Osteocyte (in vitro differentiated cells): ENCODE measurements around the gene SCNN1G. TPM values are rescaled to one million over a fixed set of nuclear protein-coding genes. Genes with fewer than 3 reads are reported as not detected.
"Not testable (repeated sequence)": the region's sequence is repeated elsewhere in the genome, so short reads cannot be mapped to it uniquely, and the experiment has no call there.

Experiments
- DNase-seq: peaks from one replicate; pipeline ENCODE4 v3.0.0; 2021; ENCODE audit warnings: mixed read lengths; ENCODE audit not compliant: unreplicated experiment; ENCODE audit errors: extremely low spot score
- H3K27ac Mint-ChIP-seq: one replicate; pipeline ENCODE4 v1.8.0; 2021; ENCODE audit warnings: mild to moderate bottlenecking, mixed read lengths; ENCODE audit not compliant: unreplicated experiment
- H3K27me3 Mint-ChIP-seq: one replicate; pipeline ENCODE4 v1.8.0; 2021; ENCODE audit warnings: mixed read lengths; ENCODE audit not compliant: unreplicated experiment
- H3K36me3 Mint-ChIP-seq: one replicate; pipeline ENCODE4 v1.8.0; 2021; ENCODE audit warnings: mixed read lengths; ENCODE audit not compliant: unreplicated experiment
- H3K4me1 Mint-ChIP-seq: one replicate; pipeline ENCODE4 v1.8.0; 2021; ENCODE audit warnings: mixed read lengths; ENCODE audit not compliant: unreplicated experiment
- H3K4me3 Mint-ChIP-seq: one replicate; pipeline ENCODE4 v1.8.0; 2021; ENCODE audit warnings: mild to moderate bottlenecking, moderate library complexity, mixed read lengths; ENCODE audit not compliant: unreplicated experiment
- H3K9me3 Mint-ChIP-seq: one replicate; pipeline ENCODE4 v1.8.0; 2021; ENCODE audit warnings: mixed read lengths; ENCODE audit not compliant: unreplicated experiment
- CTCF ChIP-seq: fragments of 200-600 bp; sonication (generic); IDR thresholded peaks from 2 replicates; pipeline ENCODE4 v1.5.0; 2021; ENCODE audit warnings: antibody characterized with exemption, mild to moderate bottlenecking, moderate library complexity
- total RNA-seq: library from RNA; stranded (reverse); gene quantifications from 2 replicates; pipeline ENCODE4 v1.2.1, GENCODE V29; 2021

Gene SCNN1G
- total RNA-seq, 1 donor from 2014 or later = not detected

DNA sequence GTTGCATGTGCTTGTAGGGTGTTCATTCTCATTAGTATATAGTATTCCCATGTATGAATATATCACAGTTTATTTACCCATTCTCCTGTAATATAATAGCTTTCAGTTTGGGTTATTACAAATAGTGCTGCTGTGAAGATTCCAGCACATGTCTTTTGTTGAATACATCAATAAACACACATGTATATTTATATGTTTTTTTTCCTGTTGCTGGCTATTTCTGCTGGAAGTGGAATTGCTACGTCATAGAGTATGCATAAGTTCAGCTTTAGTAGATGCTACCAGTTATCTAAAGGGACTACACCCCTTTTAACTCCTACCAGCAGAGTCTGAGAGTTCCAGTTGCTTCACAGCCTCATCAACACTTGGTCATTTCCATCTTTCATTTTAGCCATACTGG, 67.3 kb downstream of the SCNN1G start:
- no peak for TF ChIP-seq CTCF
- no peak for DNase-seq
- Mint-ChIP-seq H3K9me3 (no peaks in the 10 kb centered on the region), H3K4me3 (no peak overlapping the region), H3K36me3 (no peaks in the 10 kb centered on the region), H3K27ac (no peak overlapping the region), H3K4me1 (no peaks in the 10 kb centered on the region), H3K27me3 (peaks cover under 1% of the 10 kb centered on the region)

DNA sequence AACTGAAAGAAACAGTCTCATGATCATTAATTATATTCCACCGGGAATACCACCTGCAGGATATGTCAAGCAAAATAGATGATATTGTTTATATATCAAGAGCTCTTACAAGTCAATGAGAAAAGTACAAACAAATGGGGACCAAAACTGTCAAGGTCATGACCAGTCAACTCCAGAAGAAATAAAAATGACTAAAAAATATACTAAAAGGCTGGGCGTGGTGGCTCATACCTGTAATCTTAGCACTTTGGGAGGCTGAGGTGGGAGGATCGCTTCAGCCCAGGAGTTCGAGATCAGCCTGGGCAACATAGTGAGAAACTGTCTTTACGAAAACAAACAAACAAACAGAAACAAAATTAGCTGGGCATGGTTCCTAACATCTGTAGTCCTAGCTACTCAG, 69.8 kb downstream of the SCNN1G start:
- H3K27me3 Mint-ChIP-seq = peaks cover 4% of the 10 kb centered on the region
- no peak for TF ChIP-seq CTCF
- H3K4me1 Mint-ChIP-seq = no peaks in the 10 kb centered on the region
- H3K9me3 Mint-ChIP-seq = no peaks in the 10 kb centered on the region
- H3K36me3 Mint-ChIP-seq = no peaks in the 10 kb centered on the region
- no peak for DNase-seq
- H3K27ac Mint-ChIP-seq = no peak overlapping the region
- H3K4me3 Mint-ChIP-seq = no peak overlapping the region

DNA sequence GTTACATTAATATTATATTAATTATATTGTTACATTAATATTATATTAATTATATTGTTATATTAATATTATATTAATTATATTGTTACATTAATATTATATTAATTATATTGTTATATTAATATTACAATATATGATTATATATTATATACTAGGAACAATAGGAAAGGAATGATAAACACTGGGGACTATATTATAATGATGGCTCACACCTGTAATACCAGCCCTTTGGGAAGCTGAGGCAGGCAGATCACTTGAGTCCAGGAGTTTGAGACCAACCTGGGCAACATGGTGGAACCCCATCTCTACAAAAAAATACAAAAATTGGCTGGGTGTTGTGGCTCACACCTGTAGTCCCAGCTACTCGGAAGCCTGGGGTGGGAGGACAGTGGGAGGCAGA, 71.1 kb downstream of the SCNN1G start:
- not testable (repeated sequence) for H3K27me3 Mint-ChIP-seq, H3K36me3 Mint-ChIP-seq, H3K4me1 Mint-ChIP-seq, H3K27ac Mint-ChIP-seq, H3K9me3 Mint-ChIP-seq, H3K4me3 Mint-ChIP-seq, DNase-seq

GRCh38 chr16:23254338-23254737, 71.8 kb downstream of the SCNN1G start:
- H3K4me3 Mint-ChIP-seq = no peak overlapping the region
- no peaks in the 10 kb centered on the region for H3K36me3 Mint-ChIP-seq
- H3K27ac Mint-ChIP-seq = no peak overlapping the region
- no peak for TF ChIP-seq CTCF
- DNase-seq = no peak
- H3K27me3 Mint-ChIP-seq = peaks cover 4% of the 10 kb centered on the region
- no peaks in the 10 kb centered on the region for H3K4me1 Mint-ChIP-seq
- no peaks in the 10 kb centered on the region for H3K9me3 Mint-ChIP-seq

DNA sequence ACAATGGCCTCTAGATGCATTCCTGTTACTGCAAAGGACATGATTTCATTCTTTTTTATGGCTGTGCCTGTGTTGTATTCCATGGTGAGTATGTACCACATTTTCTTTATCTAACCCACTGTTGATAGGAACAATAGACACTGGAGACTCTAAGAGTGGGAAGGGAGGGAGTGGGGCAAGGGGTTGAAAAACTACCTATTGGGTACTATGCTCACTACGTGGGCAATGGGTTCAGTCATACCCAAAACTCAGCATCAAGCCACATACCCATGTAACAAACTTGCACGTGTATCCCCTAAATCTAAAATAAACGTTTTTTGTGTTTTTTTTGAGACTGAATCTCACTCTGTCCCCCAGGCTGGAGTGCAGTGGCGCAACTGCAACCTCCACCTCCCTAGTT, 72.5 kb downstream of the SCNN1G start:
- H3K36me3 Mint-ChIP-seq = no peaks in the 10 kb centered on the region
- no peak overlapping the region for H3K27ac Mint-ChIP-seq
- H3K4me3 Mint-ChIP-seq = no peak overlapping the region
- H3K9me3 Mint-ChIP-seq = no peaks in the 10 kb centered on the region
- H3K27me3 Mint-ChIP-seq = peaks cover 4% of the 10 kb centered on the region
- H3K4me1 Mint-ChIP-seq = no peaks in the 10 kb centered on the region
- TF ChIP-seq CTCF = no peak
- no peak for DNase-seq

DNA sequence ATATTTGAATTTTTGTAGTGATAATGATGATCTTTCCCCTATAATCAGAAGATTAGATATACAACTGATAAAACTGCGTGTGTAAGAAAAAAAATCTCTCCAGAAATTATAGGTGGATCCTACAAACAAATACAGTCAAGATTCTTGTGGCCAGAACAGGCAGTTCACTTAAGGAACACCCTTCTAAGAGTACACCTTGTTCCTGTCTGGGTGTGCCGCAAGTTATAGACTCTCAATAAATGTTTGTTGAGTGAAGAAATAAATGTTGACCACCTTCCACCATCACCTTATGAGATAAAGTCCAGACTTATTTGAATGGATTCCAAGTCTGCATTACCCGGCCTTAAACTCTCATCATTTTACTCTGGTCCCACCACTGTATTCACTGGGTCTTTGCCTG, 73.9 kb downstream of the SCNN1G start:
- no peaks in the 10 kb centered on the region for H3K9me3 Mint-ChIP-seq
- H3K27ac Mint-ChIP-seq = no peak overlapping the region
- no peak for DNase-seq
- no peaks in the 10 kb centered on the region for H3K4me1 Mint-ChIP-seq
- H3K27me3 Mint-ChIP-seq = peaks cover 4% of the 10 kb centered on the region
- no peaks in the 10 kb centered on the region for H3K36me3 Mint-ChIP-seq
- no peak overlapping the region for H3K4me3 Mint-ChIP-seq
- TF ChIP-seq CTCF = no peak
